Caco-2 (cell line): Measurements from ENCODE around the gene WDFY4. TPM values are rescaled to one million over a fixed set of nuclear protein-coding genes. Genes with fewer than 3 reads are reported as not detected.

Source experiments
- BruUV-seq: library from RNA; stranded (reverse); fragments of 400-500 nt; replicated peaks from 2 replicates; lab custom pipeline; 2021; lab: Mats Ljungman, UMichigan
- CTCF ChIA-PET: fragments of 300-600 bp; sonication (Branson Sonifier 250); formaldehyde crosslinking; loops from one replicate; lab custom pipeline; 2022; ENCODE audit warnings: antibody characterized with exemption; lab: Charles Lee
- POLR2A ChIA-PET: fragments of 300-600 bp; sonication (Branson Sonifier 250); formaldehyde crosslinking; loops from one replicate; lab custom pipeline; 2022; ENCODE audit warnings: antibody characterized with exemption; lab: Charles Lee
- DNase-seq, 2 experiments: peaks; one replicate each; pipeline versions ENCODE4 v3.0.0 to v3.0.0-alpha.2; 2020 to 2022
- H3K27me3 ChIP-seq: replicated peaks from 2 replicates; pipeline ENCODE4 v1.6.0; 2011; ENCODE audit warnings: low read length; ENCODE audit not compliant: control insufficient read depth, insufficient read depth
- H3K36me3 ChIP-seq: 2 replicates; pipeline ENCODE4 v1.5.1; 2011; ENCODE audit warnings: low read length; ENCODE audit not compliant: control insufficient read depth, insufficient read depth
- H3K4me1 ChIP-seq: fragments of 250-450 bp; sonication (Bioruptor Pico); 2 replicates; pipeline ENCODE4 v1.5.1; 2020; ENCODE audit warnings: mild to moderate bottlenecking
- H3K4me3 ChIP-seq: 2 replicates; pipeline ENCODE4 v1.5.1; 2011; ENCODE audit warnings: low read depth, mild to moderate bottlenecking, control low read depth, low read length
- H3K9me3 ChIP-seq: fragments of 250-450 bp; sonication (Bioruptor Pico); 2 replicates; pipeline ENCODE4 v1.5.1; 2020; ENCODE audit warnings: mild to moderate bottlenecking, moderate library complexity
- H3K27ac Mint-ChIP-seq: one replicate; pipeline ENCODE4 v1.8.0; 2022; ENCODE audit warnings: mixed read lengths; ENCODE audit not compliant: unreplicated experiment
- H3K27me3 Mint-ChIP-seq: one replicate; pipeline ENCODE4 v1.8.0; 2022; ENCODE audit warnings: mixed read lengths; ENCODE audit not compliant: insufficient read depth, unreplicated experiment
- H3K36me3 Mint-ChIP-seq: one replicate; pipeline ENCODE4 v1.8.0; 2022; ENCODE audit warnings: mild to moderate bottlenecking, mixed read lengths; ENCODE audit not compliant: insufficient read depth, unreplicated experiment
- H3K4me1 Mint-ChIP-seq: one replicate; pipeline ENCODE4 v1.8.0; 2022; ENCODE audit warnings: low read depth, mixed read lengths; ENCODE audit not compliant: unreplicated experiment
- H3K4me3 Mint-ChIP-seq: one replicate; pipeline ENCODE4 v1.8.0; 2022; ENCODE audit warnings: mild to moderate bottlenecking, moderate library complexity, mixed read lengths; ENCODE audit not compliant: unreplicated experiment
- H3K9me3 Mint-ChIP-seq: one replicate; pipeline ENCODE4 v1.8.0; 2022; ENCODE audit warnings: mixed read lengths; ENCODE audit not compliant: unreplicated experiment
- intact Hi-C: fragments of 100-400 bp; cut with micrococcal nuclease; formaldehyde crosslinking; loops from one replicate; pipeline ENCODE4 v1.10.0; 2022; ENCODE audit not compliant: unreplicated experiment
- total RNA-seq: library from RNA; stranded (reverse); gene quantifications from 2 replicates; pipeline ENCODE4 v1.2.3, GENCODE V29; 2022
- TF ChIP-seq, protein P1 (sequence below), 2 experiments: fragments of 200-600 bp in 1 of 2; IDR thresholded peaks; 1 replicate in 1 of 2; 2 replicates in 1 of 2; pipeline versions ENCODE4 v1.5.1 to v1.8.0; 2011 to 2022; ENCODE audit warnings: antibody characterized with exemption in 1 of 2, control low read depth in 1 of 2, inconsistent platforms in 1 of 2, low read depth in 1 of 2, low read length in 1 of 2, mild to moderate bottlenecking in 1 of 2, moderate library complexity in 1 of 2; ENCODE audit not compliant: insufficient read depth in 1 of 2, severe bottlenecking in 1 of 2, unreplicated experiment in 1 of 2

Gene WDFY4
- total RNA-seq, 1 experiment from 2014 or later: not detected

DNA sequence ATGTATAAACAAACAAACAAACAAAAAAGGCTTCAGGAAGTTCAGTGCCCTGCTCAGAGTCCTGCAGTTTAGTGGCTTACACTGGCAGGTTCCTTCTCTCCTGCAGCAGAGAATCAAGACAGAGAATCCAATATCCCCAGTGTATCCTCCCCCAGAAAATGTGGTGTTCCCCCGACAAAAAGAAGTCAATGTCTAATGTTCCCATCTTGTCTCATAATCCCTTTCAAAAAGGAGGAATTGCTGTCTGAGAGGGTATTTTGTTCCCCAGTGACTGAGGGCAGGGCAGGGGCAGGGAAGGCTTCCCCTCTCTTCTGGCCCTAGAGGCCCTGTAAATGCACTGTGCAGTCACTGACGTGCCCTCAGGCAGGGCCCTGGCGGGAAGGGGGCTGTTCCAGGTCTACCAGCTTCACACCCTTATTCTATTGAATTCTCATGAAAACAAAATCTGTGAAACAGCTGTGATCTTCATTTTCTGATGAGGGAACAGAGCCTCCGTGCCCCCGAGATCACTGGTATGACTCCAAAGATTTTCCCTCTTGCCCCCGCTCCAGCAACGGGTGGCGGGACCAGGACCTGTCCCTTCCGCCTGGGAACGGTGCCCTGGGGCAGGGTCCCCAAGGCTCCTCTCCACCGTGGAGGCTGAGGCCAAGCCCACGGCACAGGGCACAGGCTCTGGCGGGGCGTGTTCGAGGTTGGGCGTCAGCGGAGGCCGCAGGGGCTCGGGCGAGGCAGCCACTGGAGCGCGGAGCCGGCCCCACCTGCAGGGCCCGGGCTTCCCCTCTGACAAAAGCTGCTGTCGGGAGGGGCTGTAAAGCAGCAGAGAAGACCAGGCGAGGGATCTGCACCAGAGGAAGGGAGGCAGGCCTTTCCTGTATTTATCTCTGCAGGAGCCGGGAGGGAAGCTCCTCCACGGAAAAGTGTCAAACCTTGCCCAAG lies 13.4 kb upstream of the WDFY4 start:
- Mint-ChIP-seq H3K27ac (no peak overlapping the region), H3K9me3 (no peaks in the 10 kb centered on the region), H3K27me3 (peaks cover 16% of the 10 kb centered on the region), H3K4me1 (no peaks in the 10 kb centered on the region), H3K36me3 (peaks cover 6% of the 10 kb centered on the region), H3K4me3 (no peak overlapping the region)
- Histone ChIP-seq H3K27me3 (no peaks in the 10 kb centered on the region), H3K9me3 (0 out of 2 replicates have a peak, but pooled peaks cover 4% of the 10 kb centered on the region), H3K36me3 (no peaks in the 10 kb centered on the region), H3K4me3 (no peak overlapping the region), H3K4me1 (no peaks in the 10 kb centered on the region)
- DNase-seq: no peak
- POLR2A ChIA-PET: no interaction called here
- BruUV-seq: no TSS peak
- intact Hi-C loops: no loop called here
- TF ChIP-seq, protein P1, sequence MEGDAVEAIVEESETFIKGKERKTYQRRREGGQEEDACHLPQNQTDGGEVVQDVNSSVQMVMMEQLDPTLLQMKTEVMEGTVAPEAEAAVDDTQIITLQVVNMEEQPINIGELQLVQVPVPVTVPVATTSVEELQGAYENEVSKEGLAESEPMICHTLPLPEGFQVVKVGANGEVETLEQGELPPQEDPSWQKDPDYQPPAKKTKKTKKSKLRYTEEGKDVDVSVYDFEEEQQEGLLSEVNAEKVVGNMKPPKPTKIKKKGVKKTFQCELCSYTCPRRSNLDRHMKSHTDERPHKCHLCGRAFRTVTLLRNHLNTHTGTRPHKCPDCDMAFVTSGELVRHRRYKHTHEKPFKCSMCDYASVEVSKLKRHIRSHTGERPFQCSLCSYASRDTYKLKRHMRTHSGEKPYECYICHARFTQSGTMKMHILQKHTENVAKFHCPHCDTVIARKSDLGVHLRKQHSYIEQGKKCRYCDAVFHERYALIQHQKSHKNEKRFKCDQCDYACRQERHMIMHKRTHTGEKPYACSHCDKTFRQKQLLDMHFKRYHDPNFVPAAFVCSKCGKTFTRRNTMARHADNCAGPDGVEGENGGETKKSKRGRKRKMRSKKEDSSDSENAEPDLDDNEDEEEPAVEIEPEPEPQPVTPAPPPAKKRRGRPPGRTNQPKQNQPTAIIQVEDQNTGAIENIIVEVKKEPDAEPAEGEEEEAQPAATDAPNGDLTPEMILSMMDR (IDR thresholded peaks at IDR 0.05; ENCODE audit: insufficient read depth in 1 of 2, low read depth in 1 of 2, low read length in 1 of 2, severe bottlenecking in 1 of 2, unreplicated experiment in 1 of 2): no peak
- CTCF ChIA-PET: no interaction called here

DNA sequence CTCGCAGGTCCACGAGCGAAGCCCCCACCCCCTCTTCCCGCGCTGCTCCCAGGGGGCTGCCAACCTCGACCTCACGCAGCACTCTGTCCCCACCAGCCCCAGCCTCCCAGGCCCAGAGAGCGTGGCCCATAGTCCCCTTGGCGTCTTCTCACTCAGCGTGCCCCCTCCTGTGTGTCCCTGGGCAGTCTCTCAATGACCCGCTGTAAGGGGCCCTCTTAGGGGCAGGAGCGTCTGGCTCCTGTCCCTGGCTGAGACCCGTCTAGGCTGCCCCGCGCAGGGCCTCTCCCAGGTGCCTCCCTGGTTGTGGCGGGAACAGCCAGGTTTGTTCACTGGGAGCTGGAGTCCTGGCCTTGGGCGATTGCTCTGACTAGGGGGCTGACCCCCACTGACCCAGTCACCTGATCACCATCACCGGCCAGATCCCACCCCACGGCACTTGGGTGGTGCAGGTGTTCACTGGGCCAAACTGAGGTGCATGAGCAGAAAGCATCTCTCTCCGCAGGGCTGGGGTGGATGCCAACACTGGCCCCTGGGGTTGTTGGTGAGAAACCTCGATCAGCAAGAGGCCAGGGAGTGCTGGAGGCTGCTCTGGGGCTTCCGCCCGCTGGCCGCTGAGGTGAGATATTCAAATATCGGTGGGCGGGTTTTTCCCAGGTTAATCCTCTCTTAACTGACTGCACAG lies 12.6 kb upstream of the WDFY4 start:
- H3K27me3 ChIP-seq: no peaks in the 10 kb centered on the region
- H3K4me3 ChIP-seq: no peak overlapping the region
- POLR2A ChIA-PET: no interaction called here
- no peaks in the 10 kb centered on the region for H3K4me1 ChIP-seq
- peaks cover 2% of the 10 kb centered on the region for H3K9me3 Mint-ChIP-seq
- TF ChIP-seq, protein P1 (IDR thresholded peaks at IDR 0.05; ENCODE audit: insufficient read depth in 1 of 2, low read depth in 1 of 2, low read length in 1 of 2, severe bottlenecking in 1 of 2, unreplicated experiment in 1 of 2): no peak
- no peaks in the 10 kb centered on the region for H3K4me1 Mint-ChIP-seq
- no TSS peak for BruUV-seq
- no peaks in the 10 kb centered on the region for H3K36me3 ChIP-seq
- H3K36me3 Mint-ChIP-seq: peaks cover 6% of the 10 kb centered on the region
- H3K27ac Mint-ChIP-seq: no peak overlapping the region
- H3K27me3 Mint-ChIP-seq: peaks cover 13% of the 10 kb centered on the region
- DNase-seq: no peak
- intact Hi-C loops: no loop called here
- H3K4me3 Mint-ChIP-seq: no peak overlapping the region
- 0 out of 2 replicates have a peak, but pooled peaks cover 4% of the 10 kb centered on the region for H3K9me3 ChIP-seq
- CTCF ChIA-PET: no interaction called here

DNA sequence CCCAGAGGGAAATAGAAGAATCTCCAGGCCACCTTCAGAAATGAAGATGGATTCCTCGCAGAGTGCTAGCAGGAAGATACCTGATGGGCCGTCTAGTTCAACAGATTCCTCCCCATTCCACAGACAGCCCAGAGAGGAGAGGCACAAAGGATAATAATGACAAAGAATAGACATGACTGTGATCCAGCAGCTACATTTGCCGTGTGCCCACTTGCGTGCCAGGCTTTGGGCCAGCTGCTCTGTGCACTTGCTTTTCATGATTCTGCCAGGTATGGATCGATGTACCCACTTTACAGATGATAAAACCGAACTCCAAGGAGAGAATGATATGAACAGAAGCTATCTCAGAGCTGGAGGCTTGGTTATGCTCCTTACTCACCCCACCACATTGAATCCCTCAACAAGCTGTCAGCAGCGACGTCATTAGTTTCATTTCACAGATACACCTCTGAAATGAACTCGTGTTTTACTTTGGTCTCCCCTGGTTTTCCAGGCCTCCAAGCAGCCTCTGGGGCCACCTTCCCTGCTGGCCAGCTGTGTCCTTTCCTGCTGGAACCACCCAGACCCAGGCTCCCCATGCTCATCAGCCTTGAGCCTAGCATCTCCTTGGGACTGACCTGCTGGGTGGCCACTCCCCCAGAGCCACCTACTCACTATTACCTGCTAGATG lies 11.9 kb upstream of the WDFY4 start:
- Mint-ChIP-seq H3K36me3 (peaks cover 6% of the 10 kb centered on the region), H3K9me3 (peaks cover 9% of the 10 kb centered on the region), H3K27me3 (peaks cover 13% of the 10 kb centered on the region), H3K4me3 (no peak overlapping the region), H3K27ac (no peak overlapping the region), H3K4me1 (no peaks in the 10 kb centered on the region)
- DNase-seq: no peak
- TF ChIP-seq, protein P1 (IDR thresholded peaks at IDR 0.05; ENCODE audit: insufficient read depth in 1 of 2, low read depth in 1 of 2, low read length in 1 of 2, severe bottlenecking in 1 of 2, unreplicated experiment in 1 of 2): no peak
- intact Hi-C loops: no loop called here
- Histone ChIP-seq H3K27me3 (no peaks in the 10 kb centered on the region), H3K4me1 (no peaks in the 10 kb centered on the region), H3K36me3 (no peaks in the 10 kb centered on the region), H3K4me3 (no peak overlapping the region), H3K9me3 (peaks cover 9% of the 10 kb centered on the region; the same call in 1 of the 2 replicates)
- POLR2A ChIA-PET: no interaction called here
- no TSS peak for BruUV-seq
- CTCF ChIA-PET: interaction anchor here (0.6 kb wide), 1 partner anchor 17 kb away, joined by 4 read pairs; no protein-coding TSS in a partner anchor
